WI38 (cell line): Measurements from ENCODE around the gene KRTAP6-2.

Experiments used
- H3K4me3 ChIP-seq: 2 replicates; pipeline ENCODE4 v1.5.1; 2011; ENCODE audit warnings: low read depth, mild to moderate bottlenecking, control low read depth, low read length
- CTCF ChIP-seq: IDR thresholded peaks from 2 replicates; pipeline ENCODE4 v1.5.1; 2012; ENCODE audit warnings: low read depth, mild to moderate bottlenecking, control low read depth, low read length

Gene KRTAP6-2

GRCh38 chr21:30555095-30555494 is 43.6 kb downstream of the KRTAP6-2 start:
- no peak overlapping the region for H3K4me3 ChIP-seq
- TF ChIP-seq CTCF, result no peak

GRCh38 chr21:30552782-30553181 is 45.9 kb downstream of the KRTAP6-2 start:
- TF ChIP-seq CTCF, result no peak
- H3K4me3 ChIP-seq, result no peak overlapping the region
